GM18868 (cell line): ENCODE results near the gene ADAMTS4.

Source experiments
- ATAC-seq: cut with Tn5 transposase; IDR thresholded peaks from one replicate; pipeline ENCODE4 v1.9.1; 2021; ENCODE audit warnings: mild to moderate bottlenecking, moderate library complexity; ENCODE audit not compliant: unreplicated experiment

Gene ADAMTS4

DNA sequence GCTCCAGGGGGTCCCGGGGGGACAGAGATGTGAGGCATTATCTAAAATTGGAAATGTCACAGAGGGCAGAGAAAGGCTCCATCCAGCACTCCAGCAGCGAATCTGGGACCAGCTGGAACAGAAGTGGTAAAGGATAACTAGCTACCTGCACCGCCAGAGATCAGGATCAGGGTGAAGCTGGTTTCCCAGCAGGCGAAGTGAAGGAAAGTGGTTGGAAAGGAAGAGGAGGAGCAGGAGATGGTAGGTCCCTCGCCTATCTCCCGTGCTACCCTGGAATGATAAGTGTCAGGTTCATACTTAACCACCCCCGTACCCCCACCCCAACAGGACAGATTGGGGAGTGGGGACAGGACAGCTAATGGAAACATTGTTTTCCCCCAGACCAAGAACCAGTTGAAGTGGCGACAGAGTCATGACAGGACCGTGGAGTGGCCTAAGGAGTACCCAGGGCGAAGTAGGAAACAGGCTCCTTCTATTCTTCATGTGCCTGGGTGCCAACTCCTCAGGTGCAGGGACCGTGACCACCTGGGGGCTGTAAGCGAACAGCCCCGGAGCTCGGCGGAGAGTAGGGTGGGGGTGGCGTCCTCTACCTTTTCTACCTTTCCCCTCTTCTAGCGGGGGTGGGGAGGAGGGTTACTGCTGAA lies 22.3 kb downstream of the ADAMTS4 start:
- ATAC-seq = no peak

GRCh38 chr1:161175771-161176453 lies 22.9 kb downstream of the ADAMTS4 start:
- ATAC-seq = no peak

DNA sequence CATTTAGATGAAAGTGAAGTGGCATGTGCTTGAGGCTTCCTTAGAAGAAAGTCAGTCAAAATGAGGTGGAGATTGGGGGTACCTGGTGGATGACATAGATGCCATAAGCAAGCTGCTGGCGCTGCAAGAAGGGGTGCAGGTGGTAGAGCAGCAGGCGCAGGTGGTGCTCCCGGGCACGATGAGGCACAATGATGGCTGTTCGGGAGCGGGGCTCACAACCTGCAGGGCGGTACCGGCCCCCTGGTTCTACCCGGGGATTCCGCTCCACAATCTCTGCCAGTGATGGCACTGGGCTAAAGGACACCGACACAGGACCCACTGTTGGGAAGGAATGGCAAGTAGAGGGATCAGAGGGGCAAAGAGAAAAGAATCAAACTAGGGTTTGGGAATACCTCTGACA lies 23.9 kb downstream of the ADAMTS4 start:
- no peak for ATAC-seq

DNA sequence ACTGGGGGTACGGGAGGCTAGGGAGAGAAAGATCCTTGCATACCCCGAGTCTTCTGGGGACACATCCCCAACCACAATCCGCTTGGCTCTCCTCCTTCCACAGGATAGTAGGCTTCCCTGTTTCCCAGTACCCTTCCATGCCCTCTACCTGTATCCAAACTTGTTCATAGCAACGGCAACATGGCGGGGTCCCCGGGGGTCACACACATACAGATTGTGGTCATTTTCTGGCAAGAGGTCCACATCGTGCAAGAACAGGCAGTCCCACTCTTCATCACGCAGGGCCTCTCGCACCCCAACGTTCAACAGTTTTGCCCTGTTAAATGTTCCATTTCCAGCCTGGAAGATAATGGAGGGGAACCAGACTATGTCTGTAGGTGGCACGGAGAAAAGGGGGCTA lies 25.1 kb downstream of the ADAMTS4 start:
- ATAC-seq = no peak

GRCh38 chr1:161172776-161173376 lies 26.0 kb downstream of the ADAMTS4 start:
- no peak for ATAC-seq

GRCh38 chr1:161172349-161172748 lies 26.5 kb downstream of the ADAMTS4 start:
- no peak for ATAC-seq

- ATAC-seq = no peak
Observed at GRCh38 chr1:161171696-161172095, 27.2 kb downstream of the ADAMTS4 start.

DNA sequence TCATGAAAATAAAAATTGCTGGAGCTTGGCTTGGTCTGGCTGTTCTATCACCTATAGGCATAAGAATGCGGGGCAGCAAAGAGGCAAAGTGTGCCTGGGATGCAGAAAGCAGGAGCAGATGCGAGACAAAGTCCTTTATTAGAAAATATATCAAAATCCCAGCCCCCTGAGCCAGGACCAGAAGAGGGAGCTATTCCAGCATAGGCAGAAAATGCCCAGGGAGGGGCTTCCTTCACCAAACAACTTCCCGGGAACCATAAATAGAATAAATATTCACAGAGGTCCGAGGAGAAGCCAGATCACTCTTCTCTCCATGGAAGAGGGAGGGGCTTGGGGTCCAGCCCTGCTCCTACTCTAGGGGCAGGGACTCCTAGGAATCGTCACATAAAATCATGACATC lies 27.7 kb downstream of the ADAMTS4 start:
- no peak for ATAC-seq

DNA sequence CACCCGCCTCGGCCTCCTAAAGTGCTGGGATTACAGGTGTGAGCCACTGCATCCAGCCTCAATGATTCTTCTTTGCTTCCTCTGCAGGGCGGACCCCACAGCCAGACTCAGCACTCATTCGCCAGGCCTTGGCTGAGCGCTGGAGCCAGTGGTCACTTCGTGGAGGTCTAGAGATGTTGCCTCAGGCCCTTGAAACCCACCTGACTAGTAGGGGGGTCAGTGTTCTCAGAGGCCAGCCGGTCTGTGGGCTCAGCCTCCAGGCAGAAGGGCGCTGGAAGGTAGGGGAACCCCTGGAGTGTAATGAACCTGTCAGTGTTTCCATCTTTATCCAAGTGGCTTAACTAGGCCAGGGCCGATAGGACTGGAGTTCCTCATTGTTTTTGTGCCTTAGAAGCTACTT lies 29.9 kb downstream of the ADAMTS4 start:
- no peak for ATAC-seq

DNA sequence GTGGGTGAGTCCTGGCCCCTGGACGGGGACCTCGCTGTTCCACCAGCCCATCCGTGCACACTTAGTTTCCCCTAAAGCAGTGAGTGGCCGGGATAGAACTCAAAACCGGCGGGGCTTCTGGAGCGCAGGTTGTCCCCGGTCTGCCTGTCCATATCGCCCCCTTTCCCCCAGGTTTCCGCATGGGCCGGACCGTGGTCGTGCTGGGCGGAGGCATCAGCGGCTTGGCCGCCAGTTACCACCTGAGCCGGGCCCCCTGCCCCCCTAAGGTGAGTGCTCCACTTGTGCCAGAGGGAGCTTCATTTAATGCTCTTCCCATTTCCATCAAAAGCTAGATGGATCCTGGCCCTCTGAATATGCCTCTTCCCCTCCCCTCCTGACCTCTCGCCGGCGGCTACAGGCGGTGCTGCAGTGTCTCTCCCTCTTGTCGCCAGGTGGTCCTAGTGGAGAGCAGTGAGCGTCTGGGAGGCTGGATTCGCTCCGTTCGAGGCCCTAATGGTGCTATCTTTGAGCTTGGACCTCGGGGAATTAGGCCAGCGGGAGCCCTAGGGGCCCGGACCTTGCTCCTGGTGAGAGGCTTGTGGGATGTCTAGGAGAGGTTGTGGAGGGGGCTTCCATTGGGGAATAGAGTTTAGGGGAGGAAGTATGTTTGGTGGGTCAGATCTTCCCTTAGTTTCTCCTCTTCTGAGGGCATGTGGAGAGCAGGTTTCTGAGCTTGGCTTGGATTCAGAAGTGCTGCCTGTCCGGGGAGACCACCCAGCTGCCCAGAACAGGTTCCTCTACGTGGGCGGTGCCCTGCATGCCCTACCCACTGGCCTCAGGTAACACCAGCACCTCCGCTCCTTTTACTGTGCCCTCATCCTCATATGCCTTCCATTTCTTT lies 31.9 kb downstream of the ADAMTS4 start:
- no peak for ATAC-seq

GRCh38 chr1:161165742-161166668 lies 32.8 kb downstream of the ADAMTS4 start, which contains the start of gene PPOX:
TSS of gene PPOX (plus strand) at chr1:161166426. CDS start at chr1:161166848, 422 bp downstream.
- peak; percentile 95 for ATAC-seq

DNA sequence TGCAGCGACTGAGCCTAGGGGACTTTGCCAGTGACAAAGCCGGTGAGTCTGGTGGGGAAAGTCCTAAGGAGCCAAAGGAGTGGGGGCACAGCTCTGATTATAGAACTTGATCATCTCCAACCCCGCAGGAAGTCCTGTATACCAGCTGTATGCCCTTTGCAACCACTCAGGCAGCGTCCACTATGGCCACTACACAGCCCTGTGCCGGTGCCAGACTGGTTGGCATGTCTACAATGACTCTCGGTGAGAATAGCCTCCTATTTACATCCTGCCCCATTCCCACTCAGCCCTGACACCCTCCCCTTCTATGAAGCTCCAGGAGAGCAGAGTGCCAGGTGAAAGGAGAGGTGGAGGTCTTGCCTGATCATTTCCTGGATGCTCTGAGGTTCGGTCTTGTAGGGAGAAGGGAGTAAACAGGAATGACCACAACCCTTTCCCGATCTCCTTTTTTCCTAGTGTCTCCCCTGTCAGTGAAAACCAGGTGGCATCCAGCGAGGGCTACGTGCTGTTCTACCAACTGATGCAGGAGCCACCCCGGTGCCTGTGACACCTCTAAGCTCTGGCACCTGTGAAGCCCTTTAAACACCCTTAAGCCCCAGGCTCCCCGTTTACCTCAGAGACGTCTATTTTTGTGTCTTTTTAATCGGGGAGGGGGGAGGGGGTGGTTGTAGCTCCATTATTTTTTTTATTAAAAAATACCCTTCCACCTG lies 33.8 kb downstream of the ADAMTS4 start:
- no peak for ATAC-seq

DNA sequence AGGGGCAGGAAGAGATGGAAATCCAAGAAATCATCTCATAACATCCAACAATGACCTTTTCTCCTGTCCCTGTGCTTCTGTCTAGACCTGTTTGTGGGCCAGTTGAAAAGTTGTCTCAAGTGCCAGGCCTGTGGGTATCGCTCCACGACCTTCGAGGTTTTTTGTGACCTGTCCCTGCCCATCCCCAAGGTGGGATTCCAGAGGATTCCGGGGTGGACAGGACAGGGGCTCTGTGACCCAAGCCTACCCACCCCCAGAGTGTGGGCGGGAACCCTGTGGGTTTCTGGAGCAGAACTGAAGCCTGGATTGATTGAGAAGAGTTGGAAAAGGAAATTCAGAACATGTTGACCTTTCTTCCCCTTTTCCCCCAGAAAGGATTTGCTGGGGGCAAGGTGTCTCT lies 35.1 kb downstream of the ADAMTS4 start:
- no peak for ATAC-seq

GRCh38 chr1:161162806-161163205 lies 36.0 kb downstream of the ADAMTS4 start:
- ATAC-seq = no peak

- no peak for ATAC-seq
Observed at GRCh38 chr1:161162052-161162451, 36.8 kb downstream of the ADAMTS4 start.

GRCh38 chr1:161161652-161162051 lies 37.2 kb downstream of the ADAMTS4 start:
- ATAC-seq = no peak

DNA sequence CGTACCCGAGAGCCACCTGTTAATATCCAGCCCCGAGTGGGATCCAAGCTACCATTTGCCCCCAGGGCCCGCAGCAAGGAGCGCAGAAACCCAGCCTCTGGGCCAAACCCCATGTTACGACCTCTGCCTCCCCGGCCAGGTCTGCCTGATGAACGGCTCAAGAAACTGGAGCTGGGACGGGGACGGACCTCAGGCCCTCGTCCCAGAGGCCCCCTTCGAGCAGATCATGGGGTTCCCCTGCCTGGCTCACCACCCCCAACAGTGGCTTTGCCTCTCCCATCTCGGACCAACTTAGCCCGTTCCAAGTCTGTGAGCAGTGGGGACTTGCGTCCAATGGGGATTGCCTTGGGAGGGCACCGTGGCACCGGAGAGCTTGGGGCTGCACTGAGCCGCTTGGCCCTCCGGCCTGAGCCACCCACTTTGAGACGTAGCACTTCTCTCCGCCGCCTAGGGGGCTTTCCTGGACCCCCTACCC lies 38.1 kb downstream of the ADAMTS4 start:
- ATAC-seq = no peak

DNA sequence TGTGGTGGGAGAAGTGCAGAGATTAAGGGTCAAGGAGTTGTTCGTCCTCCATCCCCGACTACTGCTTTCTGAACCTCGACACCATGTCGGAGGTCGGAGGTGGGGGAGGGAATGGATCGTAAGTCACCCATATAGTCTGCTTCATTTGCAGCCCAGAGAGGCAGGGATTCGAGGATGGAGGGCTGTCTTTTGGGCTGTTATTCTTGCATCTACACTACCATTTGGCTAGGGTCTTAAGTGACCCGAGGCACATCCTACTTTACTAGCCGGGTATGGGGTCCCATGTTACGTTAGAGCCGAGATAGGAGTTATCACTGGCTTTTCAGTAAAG lies 39.0 kb downstream of the ADAMTS4 start:
- no peak for ATAC-seq

DNA sequence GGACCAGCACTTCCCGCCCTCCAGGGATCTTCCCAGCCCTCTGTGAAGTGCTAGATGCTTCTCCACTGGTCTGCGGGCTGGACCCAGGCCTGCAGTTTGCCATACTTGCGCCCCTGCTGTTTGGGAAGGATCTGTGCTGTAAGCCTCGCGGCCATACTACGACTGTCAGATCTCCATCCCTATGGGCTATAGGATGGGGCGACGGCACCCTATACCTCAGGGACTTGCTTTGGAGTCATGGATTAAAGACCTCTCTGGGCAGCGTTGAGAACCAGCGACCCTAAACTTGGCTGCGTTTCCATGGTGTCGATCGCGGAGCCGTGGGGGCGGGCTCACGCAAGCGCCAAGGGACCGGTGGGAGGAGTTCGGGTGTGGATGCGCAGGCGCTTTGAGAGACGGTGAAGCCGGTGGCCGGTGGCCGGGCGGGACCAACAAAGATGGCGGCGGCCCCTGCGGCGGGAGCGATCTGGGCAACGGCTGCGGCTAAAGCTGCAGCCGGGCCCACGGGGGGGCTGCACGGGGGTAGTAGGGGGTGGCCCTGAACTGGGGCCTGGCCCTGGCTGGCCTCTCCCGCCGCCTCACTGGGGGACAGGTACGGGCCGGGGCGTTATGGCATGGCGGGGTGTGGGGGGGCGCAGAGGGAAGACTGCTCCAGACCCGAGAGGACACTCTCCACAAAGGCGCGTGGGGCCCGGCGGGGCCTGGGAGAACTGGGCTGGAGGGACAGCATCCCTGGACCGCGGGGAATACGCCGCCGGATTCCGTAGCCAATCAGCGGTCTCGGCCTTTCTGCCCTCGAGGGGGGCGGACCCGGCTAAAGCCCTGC lies 39.6 kb downstream of the ADAMTS4 start, which contains the start of gene USP21:
Gene USP21, plus strand, starts transcription at position 414 of the 826 bp plus-strand sequence. CDS start 1,141 bp downstream, outside the sequence.
- ATAC-seq = peak; percentile 90
